Measurements from ENCODE around the gene USP6NL. TPM values are rescaled to one million over a fixed set of nuclear protein-coding genes. Genes with fewer than 3 reads are reported as not detected.
"Not testable (repeated sequence)": the region's sequence is repeated elsewhere in the genome, so short reads cannot be mapped to it uniquely, and the experiment has no call there.

Gene USP6NL
- total RNA-seq, 1 donor from 2014 or later, result 35.1 TPM

DNA sequence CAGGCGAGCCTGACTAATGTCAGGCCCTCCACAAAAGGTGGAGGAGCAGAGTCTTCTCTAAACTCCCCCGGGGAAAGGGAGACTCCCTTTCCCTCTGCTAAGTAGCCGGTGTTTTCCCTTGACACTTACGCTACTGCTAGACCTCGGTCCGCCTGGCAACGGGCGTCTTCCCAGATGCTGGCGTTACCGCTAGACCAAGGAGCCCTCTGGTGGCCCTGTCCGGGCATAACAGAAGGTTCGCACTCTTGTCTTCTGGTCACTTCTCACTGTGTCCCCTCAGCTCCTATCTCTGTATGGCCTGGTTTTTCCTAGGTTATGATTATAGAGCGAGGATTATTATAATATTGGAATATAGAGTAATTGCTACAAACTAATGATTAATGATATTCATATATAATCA, 116.5 kb downstream of the USP6NL start:
- FAIRE-seq; DNase-seq (ENCODE audit: low spot score in 2 of 2): not testable (repeated sequence)

DNA sequence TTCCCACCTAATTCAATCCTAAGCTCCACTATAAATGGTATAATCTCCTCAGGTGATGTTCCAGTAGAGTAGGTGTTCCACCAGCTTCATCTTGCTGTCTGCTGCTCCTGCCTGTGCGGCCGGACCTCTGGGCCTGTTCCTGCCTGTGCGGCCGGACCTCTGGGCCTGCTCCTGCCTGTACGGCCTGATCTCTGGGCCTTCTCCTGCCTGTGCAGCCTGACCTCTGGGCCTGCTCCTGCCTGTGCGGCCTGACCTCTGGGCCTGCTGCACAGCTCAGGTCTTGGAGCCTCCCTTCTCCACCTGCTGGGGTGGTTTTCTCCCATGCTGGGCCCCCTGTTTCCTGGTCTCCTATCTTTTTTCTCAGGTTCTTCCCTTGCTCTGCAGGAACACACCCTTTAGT, 117.8 kb downstream of the USP6NL start:
- DNase-seq (ENCODE audit: low spot score in 2 of 2), result no peak
- FAIRE-seq, result no peak

DNA sequence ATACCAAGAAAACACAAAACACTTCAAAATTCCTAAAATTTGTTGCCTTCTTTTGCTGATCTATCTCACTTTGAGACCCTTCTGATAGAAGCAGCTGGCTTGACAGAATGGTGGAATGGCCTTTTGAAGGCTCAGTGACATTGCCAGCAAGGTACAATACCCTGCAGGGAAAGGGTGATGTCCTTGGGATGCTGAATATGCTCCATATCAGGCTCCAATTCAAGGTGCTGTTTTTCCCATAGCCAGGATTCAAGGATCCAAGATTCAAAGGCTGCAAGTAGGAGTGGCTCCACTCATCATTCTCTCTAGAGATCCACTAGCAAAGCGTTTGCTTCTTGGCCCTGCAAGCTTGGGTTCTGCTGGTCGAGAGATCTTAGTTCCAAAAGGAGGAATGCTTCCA, 120.4 kb downstream of the USP6NL start:
- FAIRE-seq, result no peak
- no peak for DNase-seq (ENCODE audit: low spot score in 2 of 2)

DNA sequence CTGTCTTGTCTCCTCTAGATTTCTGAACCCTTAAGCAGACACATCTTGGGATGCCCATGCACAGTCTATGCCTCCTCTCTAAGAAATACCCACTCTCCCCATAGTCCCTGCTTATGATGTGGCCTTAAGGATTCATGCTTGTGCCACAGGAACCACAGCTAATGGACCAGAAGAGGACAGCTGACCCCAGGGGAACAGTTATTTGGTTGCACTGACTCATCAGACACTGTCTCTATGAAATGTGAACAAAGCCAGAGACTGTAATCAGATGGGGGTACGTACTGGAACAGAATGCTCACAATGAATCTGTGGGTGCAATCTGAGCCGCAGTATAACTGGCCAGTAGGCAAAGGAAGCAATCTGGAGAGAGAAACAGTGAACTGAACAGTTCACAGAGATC, 121.9 kb downstream of the USP6NL start:
- FAIRE-seq (no peak), DNase-seq (ENCODE audit: low spot score in 2 of 2) (no peak)

DNA sequence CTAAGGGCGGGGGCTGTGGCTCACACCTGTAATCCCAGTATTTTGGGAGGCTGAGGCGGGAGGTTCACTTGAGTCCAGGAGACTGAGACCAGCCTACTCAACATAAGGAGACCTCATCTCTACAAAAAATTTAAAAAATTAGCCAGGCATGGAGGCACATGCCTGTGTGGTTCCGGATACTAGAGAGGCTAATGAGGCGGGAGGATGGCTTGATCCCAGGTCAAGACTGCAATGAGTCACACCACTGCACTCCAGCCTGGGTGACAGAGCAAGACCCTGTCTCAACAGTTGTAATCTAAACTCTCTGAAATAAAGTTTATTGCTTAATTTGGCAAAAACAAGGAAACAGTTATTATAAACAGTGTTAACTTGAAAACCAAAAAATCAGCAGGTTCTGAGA, 123.3 kb downstream of the USP6NL start:
- no peak for FAIRE-seq

DNA sequence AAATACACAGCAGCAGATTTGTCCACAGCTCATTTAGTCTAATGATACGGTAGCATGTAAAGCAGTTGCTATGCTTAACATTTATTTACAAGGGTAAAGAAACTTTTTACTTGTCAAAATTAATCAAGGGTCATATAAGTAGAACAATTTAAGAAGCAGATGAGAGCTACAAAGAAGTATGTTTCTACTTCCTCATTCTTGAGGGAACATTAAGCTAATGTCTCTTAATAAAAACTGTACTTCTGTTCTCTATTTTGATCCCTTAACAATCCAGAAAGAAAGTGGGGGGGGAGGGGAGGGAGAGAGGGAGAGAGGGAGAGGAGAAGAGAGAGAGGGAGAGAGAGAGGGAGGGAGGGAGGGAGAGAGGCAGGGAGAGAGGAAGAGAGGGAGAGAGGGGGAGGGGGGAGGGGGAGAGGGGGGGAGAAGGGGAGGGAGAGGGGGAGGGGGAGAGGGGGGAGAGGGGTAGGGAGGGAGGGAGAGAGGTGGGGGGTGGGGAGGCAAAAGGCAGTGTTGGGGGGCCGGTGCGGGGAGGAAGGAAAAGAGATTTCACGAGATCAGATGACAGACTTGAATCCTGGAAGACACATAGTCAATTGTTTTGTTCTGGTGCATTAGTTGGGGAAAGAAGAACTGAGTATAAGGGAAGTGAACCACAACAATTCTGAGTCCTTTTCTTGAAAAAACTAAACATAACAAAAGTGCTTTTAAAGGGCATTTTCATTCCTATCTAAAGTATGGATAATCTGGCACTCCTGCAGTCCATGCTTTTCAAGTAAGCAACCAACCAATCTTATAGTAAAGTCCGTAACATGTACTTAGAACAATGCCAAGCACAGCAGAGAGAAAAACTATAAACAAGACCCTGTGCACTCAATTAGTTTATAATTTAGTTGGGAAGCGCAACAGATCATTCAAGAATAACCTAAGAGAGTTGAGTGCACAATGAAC, 128.0 kb downstream of the USP6NL start:
- FAIRE-seq, result no peak
- no peak for DNase-seq (ENCODE audit: low spot score in 2 of 2)

More for the DNA sequence above, 123.3 kb downstream of the USP6NL start:
- DNase-seq (ENCODE audit: low spot score in 2 of 2), result no peak

DNA sequence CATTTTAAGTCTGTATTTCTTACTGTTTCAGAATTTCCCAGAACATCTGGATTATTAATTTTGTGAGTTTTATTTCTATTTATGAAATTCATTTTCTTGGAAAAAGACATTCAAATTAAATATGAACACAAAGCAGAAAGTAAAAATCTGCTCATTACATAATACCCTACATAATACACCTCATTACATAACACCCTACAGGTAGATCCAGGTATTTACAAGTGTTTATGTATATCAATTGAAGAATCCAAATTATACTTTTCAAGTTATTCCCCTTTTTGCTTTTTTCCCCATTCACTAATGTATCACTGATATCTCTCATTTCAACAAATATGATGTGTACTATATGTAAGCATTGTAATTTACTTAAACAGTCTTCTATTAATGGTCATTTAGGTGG, 129.1 kb downstream of the USP6NL start:
- DNase-seq (ENCODE audit: low spot score in 2 of 2) (no peak), FAIRE-seq (no peak)

DNA sequence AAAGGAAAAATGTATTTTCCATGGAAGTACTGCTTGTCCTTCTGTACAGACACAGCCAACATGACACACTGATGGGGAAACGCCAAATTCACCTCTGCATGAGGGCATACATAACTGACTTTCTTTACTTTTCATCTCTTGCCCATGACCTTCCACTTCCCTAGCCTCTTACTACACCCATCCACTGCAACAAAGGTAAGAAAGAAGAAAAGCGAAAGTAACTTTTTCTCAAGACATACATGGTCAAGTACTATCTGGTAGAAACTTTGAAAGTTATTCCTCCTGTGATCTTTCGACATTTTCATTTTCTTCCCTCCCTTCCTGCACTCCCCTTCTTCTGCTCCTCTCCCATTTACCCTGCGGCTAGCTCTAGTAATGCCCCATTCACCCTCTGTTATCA, 130.8 kb downstream of the USP6NL start:
- no peak for DNase-seq (ENCODE audit: low spot score in 2 of 2)
- FAIRE-seq, result no peak

DNA sequence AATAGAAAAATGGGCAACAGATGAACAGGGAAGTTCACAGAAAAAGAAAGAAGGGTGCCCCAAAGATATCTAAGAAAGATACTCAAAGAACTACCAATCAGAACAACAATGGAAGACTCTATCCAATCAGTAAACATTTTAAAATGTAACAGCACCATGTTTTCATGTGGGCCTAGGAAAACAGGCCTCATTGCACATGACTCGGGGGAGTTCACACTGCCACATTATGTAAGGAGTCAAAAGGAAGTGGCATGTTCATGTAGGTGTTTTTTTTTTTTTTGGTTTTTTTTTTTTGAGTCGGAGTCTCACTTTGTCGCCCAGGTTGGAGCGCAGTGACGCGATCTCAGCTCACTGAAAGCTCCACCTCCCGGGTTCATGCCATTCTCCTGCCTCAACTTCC, 132.2 kb downstream of the USP6NL start:
- FAIRE-seq, result no peak
- no peak for DNase-seq (ENCODE audit: low spot score in 2 of 2)

DNA sequence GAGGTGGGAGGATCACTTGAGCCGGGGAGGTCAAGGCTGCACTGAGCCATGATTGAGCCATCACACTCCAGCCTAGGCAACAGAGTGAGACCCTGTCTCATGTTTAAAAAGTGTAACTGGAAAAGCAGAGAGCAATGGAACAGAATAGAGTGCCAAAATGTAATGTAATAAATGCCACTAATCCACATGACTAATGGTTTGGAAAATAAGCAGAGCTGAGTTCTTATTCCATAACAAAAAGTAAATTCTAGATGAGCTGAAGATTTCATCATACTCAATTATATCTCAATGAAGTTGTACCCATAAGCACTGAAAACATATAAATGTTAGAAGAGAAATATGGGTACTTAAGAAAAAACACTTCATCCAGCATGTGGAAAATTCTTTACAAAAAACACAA, 132.6 kb downstream of the USP6NL start:
- DNase-seq (ENCODE audit: low spot score in 2 of 2) (no peak), FAIRE-seq (no peak)

DNA sequence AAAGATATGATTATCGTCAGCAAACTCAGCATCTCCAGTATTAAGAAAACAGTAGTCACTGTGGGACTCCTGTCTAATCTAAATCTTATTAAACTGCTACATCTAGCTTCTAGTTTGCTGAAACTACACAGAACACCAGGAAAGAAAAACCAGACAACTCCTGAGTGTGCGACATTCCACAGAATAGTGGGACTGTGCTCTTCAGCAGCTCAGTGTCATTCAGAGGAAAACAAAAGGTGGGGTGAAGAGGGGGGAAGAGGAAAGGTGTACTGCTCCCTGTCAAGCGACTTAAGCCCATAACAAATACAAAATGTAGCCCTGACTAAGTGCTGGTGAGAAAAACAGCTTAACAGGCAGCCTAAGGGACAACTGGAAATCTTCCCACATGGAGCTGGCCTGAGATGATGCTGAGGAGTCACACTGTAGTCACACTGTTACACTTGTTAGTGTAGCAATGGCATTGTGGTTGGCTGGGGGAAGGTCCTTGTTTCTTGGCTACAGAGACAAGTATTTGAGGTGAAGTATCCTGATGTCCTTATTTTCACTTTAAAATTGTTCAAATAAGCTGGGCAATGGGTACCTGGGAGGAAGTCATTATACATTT, 135.5 kb downstream of the USP6NL start:
- FAIRE-seq (no peak), DNase-seq (ENCODE audit: low spot score in 2 of 2) (no peak)

DNA sequence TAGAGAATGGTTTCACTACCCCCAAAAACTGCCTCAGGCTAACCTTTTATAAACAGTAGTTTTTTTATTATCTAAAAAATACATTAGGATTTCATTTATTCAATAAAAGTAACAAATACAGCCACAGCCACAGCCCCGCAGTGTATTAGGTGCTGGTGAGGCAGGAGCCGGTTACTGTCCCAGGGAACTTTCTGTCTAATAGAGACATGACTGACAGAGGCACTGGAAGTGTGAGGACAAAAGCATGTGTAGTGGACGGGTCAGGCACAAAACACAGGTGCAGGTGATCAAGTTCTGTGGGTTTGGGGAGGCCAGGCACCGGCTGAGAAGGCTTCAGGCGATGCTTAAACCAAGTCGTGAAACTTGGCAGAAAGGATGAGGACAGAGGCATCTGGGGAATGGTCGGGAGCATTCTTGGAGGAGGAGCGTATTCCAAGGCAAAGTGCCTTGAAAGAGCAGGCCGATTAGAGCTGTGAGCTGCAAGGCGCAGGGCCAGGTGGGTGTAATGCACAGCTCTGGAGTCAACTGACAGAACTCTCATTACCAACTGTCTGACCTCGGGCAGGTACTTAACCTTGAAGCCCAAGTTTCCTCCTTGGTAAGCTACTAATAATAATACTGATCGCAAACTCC, 138.2 kb downstream of the USP6NL start:
- DNase-seq (ENCODE audit: low spot score in 2 of 2) (no peak), FAIRE-seq (no peak)

DNA sequence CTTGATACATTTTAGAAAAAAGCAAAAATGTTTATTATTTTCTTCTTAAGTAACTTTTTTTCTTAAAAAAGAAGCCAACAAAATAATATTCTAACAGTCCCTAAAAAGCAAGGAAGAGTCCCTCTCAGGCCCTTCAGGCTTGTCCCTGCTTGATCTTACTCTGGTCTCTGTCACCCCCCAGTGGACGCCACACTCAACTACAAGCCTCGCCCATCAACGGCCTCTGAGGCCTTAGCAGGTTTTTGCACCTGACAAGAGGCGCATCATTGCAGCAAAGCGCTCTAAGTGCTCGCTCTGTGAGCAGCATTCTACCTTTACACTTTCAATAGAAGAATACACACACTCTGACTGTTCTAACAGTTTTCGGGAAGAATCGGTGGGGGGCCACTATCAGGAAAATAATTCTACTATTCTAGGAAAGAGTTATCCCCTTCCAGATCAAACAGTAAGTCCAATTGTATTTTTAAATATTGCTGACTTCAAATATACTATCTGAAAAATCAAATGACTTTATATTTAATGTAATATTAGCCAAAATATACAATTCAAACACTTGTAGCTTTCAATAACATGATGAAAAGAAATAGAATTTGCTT, 139.2 kb downstream of the USP6NL start:
- DNase-seq (ENCODE audit: low spot score in 2 of 2) (peak in 1 of 2 donors; percentile 45), FAIRE-seq (no peak)

DNA sequence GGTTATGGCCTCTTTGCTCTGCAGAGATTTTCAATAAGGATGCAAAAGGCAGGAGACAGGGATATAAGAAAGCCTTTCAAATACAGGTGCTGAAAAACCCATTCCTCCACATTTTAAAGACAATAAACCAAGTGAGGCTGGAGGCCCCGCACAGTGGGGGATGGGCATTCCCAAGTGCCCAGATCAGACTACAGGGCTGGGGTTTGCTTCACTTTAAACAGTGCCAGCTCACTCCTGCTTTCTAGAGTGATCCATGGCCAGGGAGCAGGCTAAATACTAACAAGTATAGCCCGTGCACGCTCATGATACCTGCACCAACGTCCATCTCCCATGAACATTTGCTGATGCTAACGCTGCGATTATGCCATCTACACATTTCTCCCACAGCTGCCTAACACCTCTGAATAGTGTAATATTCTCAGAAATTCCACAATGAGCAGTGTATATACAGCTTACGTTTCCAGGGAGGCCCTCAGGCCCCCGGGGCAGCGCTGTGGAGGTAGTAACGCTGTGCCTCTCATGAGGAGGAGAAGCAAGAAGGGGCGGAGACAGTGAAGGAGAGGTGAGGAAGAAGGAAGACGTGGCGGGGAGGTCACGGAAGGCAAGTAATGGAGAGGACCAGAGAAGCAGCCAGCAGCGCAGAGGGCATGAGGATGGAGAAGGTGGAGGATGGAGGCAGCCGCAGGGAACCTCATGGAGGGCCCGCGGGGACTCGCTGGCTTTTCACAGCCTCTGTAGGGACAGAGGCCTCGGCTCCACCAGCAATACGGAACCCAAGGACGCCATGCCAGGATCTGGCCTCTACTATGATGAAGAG, 141.7 kb downstream of the USP6NL start:
- FAIRE-seq (no peak), DNase-seq (ENCODE audit: low spot score in 2 of 2) (no peak)

DNA sequence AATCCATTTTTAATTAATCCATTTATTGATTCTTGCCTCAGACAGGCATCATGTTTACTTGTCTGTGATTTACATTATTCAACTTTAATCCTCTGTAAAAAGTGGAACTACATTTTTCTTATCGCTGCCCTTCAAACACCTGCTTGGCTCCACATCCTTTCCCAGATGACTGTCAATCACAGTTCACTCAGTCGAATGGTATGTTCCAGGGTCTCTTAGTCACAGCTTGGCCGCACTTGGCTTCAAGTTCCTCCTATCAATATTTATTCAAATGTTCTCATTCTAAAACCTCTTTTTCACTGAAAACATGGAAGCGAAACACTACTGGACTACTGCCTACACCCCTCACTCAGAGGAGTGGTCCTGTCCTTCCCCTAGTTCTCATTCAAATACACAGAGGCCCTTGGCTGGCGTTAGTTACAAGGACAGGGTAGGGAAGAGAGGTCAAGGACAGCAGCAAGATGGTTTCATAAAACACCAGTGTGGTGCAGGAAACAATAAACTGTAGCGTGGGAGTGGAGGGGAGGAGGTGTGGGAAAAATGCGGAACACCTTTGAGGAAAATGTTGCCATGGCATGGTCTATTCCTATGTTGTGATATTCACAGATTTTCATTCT, 143.2 kb downstream of the USP6NL start:
- FAIRE-seq (no peak), DNase-seq (ENCODE audit: low spot score in 2 of 2) (no peak)

DNA sequence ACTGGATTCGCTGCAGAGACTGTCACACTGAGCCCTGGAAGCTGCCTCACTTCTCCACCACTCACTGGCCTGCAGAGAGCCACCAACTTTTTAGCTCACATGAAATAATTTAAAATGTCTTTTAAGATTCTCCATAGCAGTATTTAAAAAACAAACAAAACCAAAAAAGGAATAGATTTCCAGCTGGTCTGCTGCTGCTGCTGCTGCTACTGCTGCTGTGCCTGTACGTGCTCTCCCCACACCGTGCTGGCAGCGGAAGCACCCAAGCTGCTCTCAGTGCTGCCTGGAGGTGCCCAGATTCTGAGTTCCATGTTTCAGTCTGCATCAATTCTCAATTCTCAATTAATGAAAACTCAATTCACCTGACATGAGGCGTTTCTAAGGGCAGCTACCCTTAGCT, 146.0 kb downstream of the USP6NL start:
- DNase-seq (ENCODE audit: low spot score in 2 of 2), result no peak
- FAIRE-seq, result no peak

DNA sequence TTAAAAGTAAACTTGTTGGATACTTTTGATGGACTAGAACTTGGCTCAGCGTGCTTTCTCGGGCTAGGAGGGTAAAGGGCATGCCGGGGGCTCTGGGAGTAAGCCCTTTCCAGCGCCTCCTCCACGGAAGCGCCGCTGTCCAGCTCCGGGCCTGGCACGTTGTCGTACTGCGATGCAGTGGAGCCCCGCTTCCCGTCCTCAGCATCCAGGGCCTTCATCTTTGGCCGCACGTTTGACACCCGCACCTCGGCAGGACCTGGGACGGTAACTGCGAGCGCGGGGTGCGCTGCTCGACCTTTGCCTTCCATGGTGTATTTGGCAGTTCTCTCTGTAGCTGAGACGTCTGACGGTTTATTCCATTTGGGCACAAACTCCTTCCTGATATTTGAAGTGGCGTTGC, 148.3 kb downstream of the USP6NL start:
- FAIRE-seq, result no peak
- DNase-seq (ENCODE audit: low spot score in 2 of 2), result no peak

DNA sequence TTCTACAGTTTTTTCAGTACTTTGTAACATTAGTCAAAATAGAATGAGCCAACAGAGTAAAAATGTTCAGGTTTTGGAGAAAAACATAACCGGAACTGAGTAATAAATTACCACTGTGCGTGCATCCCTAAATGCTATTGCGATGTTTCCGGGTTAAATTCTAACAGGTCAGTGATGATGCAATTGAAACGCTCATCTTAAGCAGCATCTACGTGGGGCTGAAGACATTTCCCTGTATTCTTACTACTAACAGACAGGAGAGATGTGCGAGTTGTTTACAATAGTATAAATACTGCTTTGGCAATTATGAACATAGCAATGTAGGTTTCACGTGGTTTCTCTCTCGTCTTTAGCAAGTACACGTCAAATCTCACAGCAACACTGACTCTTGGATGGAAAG, 149.4 kb downstream of the USP6NL start:
- DNase-seq (ENCODE audit: low spot score in 2 of 2), result no peak
- no peak for FAIRE-seq

DNA sequence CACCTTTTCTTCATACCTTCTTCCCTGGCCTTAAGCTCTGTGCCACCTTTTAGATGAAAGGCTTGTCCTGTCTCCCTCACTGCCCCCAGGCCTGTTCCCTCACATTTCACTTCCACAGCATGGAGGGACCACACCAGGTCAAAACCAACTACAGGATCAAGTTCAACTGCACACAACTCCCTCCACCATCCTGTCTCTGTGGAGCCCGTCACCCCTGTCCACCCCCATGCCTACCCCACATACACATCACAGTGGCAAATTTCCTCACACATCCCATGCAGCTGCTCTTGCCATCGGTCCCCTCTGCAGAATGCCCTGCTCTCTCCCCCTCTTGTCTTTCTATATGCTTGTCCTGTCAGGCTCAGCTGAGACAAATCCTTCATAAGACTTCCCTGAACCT, 154.1 kb downstream of the USP6NL start:
- no peak for FAIRE-seq

More for the DNA sequence above, 154.1 kb downstream of the USP6NL start:
- no peak for DNase-seq (ENCODE audit: low spot score in 2 of 2)

Data from frontal cortex (tissue), 4 donors.